Measurements from ENCODE around the gene GNB1L.

GRCh38 chr22:19741053-19741452 is 113.6 kb downstream of the GNB1L start:
- TF ChIP-seq CTCF (IDR thresholded peaks at IDR 0.05; ENCODE audit: insufficient read depth, low read length) (no peak), POLR2AphosphoS5 (IDR thresholded peaks at IDR 0.05; ENCODE audit: low read depth) (no peak)
